NK-92 (cell line): ENCODE results near the gene CMBL.
"Not testable (repeated sequence)": the region's sequence is repeated elsewhere in the genome, so short reads cannot be mapped to it uniquely, and the experiment has no call there.

Source experiments
- DNase-seq: peaks from one replicate; lab custom pipeline; 2025; ENCODE audit not compliant: unreplicated experiment; lab: John Stamatoyannopoulos, UW

The CMBL gene

GRCh38 chr5:10310835-10311570 lies 3.3 kb upstream of the CMBL start:
- DNase-seq = not testable (repeated sequence)

- no peak for DNase-seq
These were observed 2.5 kb upstream of the CMBL start for GRCh38 chr5:10310066-10310779.

- no peak for DNase-seq
These were observed 1.1 kb upstream of the CMBL start for GRCh38 chr5:10308844-10309243.

- DNase-seq = no peak
These were observed 896 bp downstream of the CMBL start for GRCh38 chr5:10306806-10307205.

DNA sequence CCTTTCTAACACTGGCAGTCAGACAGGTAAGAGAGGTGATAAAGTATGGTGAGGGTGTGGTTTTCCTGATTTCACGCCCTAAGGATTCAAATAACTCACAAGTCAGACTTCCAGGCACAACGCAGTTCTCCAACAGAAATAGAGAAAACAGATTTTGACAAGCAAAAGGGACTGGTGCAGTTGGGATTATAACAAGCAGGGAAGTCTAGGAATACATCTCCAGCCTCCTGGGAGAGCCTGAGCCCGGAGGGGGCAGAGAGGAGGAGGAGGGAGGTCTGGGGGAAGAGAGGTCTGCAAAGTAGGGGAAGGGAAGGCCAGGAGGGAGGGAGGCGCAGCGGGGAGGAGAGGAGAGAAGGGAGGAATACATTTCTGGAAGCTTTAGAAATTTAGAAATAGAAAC lies 1.6 kb downstream of the CMBL start:
- no peak for DNase-seq

DNA sequence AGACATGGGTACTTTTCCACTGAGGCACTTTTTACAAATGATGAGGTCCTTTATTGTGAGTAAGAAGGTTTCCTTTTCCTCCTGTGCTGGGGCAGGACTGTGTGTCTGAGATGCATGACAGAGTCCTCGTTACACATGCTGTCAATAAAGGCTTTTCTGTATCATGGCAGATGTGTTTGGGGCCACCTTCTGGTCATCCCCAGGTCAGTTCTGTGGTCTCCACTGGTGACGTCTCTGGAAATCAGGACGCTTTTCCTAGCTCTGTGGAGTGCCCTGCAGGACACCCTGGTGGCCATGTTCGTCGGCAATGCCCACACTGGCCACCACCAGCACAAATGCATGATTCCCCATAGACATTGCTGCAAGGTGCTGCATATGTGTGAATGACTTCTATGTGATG lies 2.8 kb downstream of the CMBL start:
- no peak for DNase-seq

GRCh38 chr5:10303699-10304170 lies 4.0 kb downstream of the CMBL start:
- DNase-seq = no peak

- no peak for DNase-seq
These were observed 4.5 kb downstream of the CMBL start for GRCh38 chr5:10303201-10303600.

- no peak for DNase-seq
These were observed 5.7 kb downstream of the CMBL start for GRCh38 chr5:10301842-10302610.

- no peak for DNase-seq
These were observed 6.4 kb downstream of the CMBL start for GRCh38 chr5:10301266-10301665.

DNA sequence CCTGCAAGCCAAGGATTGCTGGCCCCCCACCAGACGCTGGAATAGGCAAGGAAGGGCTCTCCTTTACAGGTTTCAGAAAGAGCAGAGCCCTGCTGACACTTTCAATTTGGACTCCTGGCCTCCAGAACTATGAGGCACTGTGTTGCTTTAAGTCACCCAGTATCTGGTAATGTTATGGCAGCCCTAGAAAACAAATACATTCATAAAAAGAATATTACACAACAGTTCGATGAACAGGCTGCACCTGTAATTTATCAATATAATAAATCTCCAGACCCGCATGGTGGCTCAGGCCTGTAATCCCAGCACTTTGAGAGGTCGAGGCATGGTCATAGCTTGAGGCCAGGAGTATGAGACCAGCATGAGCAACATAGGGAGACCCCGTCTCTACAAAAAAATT lies 7.5 kb downstream of the CMBL start:
- no peak for DNase-seq

- no peak for DNase-seq
These were observed 10.0 kb downstream of the CMBL start for GRCh38 chr5:10297646-10298204.

DNA sequence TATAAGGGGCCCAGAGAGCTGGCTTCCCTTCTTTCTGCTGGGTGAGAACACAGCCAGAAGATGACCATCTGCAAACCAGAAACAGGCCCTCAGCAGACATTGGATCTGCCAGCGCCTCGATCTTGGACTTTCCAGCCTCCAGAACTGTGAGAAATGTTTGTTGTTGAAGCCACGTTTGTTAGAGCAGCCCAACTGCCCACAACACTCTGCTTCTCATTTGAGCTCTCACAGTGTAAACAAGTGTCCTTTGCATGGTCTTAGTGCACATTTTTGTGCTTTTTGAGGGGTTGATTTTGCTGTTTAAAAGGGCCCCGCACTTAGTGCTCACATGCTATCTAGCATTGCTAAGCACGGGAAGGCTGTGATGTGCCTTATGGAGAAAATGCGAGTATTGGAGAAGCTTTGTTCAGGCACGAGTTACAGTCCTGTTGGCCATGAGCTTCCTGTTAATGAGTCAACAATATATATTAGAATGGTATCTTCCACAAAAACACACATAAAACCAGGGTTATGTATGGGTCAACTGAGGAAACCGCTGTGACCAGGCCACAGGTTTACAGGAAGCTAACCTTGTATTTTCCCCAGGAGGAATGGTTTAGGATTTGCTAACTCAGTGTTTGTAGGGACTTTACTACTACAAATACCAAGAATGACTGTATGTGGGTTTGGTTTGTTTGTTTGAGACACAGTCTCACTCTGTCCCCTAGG lies 11.9 kb downstream of the CMBL start:
- no peak for DNase-seq

DNA sequence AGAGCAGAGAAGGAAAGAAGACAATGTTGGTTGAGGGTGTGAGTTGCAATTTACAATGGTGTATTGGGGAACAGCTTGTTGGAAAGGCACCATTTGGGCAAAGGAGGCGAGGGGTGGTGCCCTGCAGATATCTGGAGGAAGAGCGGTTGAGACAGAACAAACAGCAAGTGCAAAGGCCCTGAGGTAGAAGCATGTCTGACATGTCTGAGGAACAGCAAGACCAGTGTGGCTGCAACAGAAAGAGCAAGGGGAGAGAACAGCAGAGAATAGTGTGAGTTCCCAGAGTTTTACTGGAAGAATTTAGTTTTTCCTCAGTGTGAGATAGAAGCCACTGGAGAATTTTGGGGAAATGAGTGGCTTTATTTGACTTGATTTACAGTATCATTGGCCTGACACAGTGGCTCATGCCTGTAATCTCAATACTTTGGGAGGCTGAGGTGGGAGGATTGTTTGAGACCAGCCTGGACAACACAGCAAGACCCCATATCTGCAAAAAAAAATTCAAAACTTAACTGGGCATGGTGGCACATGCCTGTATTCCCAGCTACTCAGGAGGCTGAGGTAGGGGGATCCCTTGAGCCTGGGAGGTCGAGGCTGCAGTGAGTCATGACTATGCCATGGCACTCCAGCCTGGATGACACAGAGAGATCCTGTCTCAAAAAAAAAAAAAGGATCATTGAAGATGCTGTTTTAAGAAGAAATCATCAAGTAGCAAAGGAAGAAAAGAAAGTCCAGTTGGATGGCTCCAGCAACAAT lies 13.6 kb downstream of the CMBL start:
- DNase-seq = no peak

GRCh38 chr5:10291692-10292339 lies 15.9 kb downstream of the CMBL start:
- DNase-seq = no peak

DNA sequence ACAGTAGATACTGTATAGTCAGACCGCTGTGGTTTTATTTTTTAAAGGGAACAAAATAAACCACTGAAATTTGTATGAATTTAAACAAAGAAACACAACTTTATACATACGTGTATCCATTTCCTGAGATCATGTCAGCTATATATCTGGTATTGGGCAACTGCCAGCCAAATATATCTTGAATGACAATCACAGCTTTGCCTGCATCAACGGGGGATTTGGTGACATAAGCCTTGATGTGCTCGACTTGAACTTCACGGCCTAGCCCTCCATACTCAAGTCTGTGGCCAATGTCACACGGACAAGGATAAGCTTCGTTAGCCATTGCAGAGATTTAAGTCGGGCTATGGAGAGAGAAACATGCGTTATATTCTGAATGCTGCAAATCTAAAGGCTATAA lies 17.3 kb downstream of the CMBL start:
- no peak for DNase-seq

- no peak for DNase-seq
These were observed 17.7 kb downstream of the CMBL start for GRCh38 chr5:10289991-10290390.

DNA sequence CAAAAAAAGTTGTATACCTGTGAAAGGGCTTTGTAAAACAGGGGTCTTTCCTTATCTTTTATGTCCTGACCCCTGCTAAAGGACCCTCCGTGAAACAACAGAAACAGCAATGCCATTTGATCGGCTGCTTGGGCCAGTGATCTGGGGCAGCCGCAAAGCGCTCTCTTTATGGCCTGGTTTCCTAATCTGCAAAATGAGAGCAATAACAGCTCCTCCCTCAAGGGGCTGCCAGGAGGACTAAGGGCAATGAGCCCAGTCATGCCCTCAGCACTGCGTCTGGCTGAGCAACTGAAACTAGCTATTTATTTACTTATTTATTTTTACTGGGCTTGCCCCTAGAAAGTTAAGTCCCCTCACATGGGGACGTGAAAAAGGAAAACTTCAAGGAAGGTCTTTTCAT lies 18.3 kb downstream of the CMBL start:
- no peak for DNase-seq

DNA sequence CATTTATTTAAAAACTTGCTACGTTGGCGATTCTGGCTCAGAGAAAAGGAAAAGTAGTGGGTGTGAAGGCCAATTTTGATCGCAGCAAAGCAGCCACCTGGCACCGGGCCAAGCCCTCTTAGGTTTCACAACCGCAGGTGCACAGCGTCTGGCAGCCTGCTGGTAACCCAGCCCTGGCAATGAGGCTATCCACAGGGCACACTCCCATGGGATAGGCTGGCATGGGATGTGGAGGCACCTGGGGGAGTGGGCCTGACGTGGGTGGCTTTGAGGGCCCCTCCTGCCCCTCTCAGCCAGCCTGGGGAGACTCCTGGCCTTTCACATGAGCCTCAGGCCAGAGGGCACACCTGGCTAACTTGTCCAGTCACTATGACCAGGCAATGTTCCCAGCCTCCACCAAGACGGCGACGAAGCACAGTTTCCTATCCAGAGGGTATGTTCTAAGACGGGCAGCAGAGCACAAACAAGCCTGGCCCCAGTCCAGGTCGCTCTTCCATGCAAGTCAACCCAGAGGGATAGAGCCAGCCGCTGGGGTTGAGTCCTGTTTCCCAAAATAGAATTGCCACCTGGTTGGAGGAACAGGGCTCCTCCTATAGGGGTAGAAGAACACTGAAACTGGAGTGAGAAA lies 19.0 kb downstream of the CMBL start:
- DNase-seq = no peak
